GM19324 (cell line): ENCODE data around the gene KIAA1191.
"Not testable (repeated sequence)": the region's sequence is repeated elsewhere in the genome, so short reads cannot be mapped to it uniquely, and the experiment has no call there.

ENCODE experiments used
- ATAC-seq: cut with Tn5 transposase; IDR thresholded peaks from one replicate; pipeline ENCODE4 v1.9.1; 2021; ENCODE audit warnings: mild to moderate bottlenecking, moderate library complexity; ENCODE audit not compliant: unreplicated experiment, low FRiP score

KIAA1191 gene

DNA sequence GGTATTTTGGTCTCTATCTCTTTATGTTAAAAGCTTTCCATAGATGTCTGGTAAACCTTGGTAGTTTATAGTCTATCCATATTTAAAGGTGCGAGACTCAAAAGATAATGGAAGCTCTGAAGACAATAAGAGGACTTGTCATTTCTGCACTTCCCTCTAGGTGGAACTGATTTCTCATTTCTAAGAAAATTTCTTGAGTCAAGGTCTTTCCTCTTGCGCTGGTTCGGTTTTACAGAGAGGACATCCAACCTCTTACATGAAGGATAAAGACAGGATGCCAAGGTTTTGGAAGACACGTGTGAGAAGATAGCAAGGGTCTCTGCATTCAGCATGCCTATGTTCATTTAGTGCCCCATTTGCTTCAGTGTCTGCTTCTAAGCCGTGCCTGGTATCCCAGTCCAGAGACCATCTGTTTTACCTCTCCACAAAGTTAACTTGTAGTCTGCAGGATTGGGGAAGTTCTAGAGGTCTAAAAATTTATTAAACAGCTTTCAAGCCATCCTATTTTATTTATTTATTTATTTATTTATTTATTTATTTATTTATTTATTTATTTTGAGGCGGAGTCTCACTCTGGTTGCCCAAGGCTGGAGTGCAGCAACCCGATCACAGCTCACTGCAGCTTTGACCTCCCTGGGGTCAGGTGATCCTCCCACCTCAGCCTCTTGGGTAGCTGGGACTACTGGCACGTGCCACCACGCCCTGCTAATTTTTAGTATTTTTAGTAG, 41.6 kb downstream of the KIAA1191 start:
- ATAC-seq = no peak

DNA sequence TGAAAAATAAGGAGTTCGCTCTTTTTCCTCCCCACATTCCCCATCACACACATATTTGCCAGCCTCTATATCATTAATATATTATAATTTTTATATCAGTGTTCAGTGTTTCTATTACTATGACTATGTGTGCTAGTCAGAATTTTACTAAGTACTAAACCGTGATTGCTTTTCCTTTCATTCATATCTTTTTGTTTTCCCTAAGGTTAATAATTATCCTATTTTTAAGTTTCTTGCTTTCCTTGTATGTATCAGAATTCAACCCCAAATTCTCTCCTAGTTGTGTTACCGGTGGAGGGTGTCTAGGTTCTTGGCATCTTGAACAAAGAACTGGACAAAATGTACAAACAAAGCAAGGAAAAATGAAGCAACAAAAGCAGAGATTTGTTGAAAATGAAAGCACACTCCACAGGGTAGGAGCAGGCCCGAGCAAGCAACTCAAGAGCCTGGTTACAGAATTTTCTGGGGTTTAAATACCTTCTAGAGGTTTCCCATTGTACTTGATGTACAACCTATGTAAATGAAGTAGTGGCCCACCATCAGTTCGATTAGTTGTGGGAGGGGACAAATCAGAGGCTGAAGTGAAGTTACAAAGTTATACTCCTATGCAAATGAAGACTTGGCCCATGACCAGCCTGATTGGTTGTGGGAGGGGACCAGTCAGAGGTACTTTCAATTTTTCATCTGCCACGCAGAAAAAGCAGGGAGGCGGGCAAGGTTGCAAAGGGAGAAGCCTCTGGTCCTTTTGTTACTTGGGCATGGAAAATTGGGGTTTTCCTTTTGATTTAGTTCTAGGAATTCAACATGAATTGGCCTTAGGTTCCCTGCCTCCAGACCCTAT, 43.8 kb downstream of the KIAA1191 start:
- ATAC-seq = no peak

DNA sequence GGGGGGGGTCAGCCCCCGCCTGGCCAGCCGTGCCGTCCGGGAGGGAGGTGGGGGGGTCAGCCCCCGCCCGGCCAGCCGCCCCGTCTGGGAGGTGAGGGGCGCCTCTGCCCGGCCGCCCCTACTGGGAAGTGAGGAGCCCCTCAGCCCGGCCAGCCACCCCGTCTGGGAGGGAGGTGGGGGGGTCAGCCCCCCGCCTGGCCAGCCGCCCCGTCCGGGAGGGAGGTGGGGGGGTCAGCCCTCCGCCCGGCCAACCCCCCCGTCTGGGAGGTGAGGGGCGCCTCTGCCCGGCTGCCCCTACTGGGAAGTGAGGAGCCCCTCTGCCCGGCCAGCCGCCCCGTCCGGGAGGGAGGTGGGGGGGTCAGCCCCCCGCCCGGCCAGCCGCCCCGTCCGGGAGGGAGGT, 56.2 kb downstream of the KIAA1191 start:
- not testable (repeated sequence) for ATAC-seq
